ENCODE results near the gene PLAAT2. TPM values are rescaled to one million over a fixed set of nuclear protein-coding genes. Genes with fewer than 3 reads are reported as not detected.
"Not testable (repeated sequence)": the region's sequence is repeated elsewhere in the genome, so short reads cannot be mapped to it uniquely, and the experiment has no call there.

The PLAAT2 gene
- total and polyA plus RNA-seq, 2 experiments from 2014 or later = not detected

DNA sequence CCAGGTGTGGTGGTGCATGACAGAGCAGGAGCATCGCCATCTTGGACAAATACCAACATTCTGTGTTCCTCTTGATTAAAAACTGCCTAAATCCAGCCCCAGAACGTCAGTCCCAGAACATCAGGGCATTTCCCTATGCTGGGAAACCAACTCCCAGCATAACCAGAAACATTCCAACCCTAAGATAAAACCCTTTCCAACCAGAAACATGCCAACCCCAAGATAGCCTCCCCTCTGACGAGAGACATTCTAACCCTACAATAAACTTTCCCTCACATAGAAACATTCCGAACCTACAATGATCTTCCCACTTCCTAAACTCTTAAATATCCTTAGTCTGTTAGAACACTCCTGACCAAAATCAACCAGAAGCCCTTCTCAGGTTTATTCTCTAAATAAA, 15.0 kb downstream of the PLAAT2 start:
- TF ChIP-seq, protein P1, sequence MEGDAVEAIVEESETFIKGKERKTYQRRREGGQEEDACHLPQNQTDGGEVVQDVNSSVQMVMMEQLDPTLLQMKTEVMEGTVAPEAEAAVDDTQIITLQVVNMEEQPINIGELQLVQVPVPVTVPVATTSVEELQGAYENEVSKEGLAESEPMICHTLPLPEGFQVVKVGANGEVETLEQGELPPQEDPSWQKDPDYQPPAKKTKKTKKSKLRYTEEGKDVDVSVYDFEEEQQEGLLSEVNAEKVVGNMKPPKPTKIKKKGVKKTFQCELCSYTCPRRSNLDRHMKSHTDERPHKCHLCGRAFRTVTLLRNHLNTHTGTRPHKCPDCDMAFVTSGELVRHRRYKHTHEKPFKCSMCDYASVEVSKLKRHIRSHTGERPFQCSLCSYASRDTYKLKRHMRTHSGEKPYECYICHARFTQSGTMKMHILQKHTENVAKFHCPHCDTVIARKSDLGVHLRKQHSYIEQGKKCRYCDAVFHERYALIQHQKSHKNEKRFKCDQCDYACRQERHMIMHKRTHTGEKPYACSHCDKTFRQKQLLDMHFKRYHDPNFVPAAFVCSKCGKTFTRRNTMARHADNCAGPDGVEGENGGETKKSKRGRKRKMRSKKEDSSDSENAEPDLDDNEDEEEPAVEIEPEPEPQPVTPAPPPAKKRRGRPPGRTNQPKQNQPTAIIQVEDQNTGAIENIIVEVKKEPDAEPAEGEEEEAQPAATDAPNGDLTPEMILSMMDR (IDR thresholded peaks at IDR 0.05; ENCODE audit: low read depth, low read length) = no peak
- no peaks in the 10 kb centered on the region for H3K36me3 ChIP-seq
- peak in 1 of 2 donors; percentile 93 for DNase-seq (ENCODE audit: low read depth in 1 of 2, low spot score in 1 of 2)
- H3K4me3 ChIP-seq = no peak overlapping the region
- no peak overlapping the region for H3K27ac ChIP-seq
- no peaks in the 10 kb centered on the region for H3K27me3 ChIP-seq
- H3K9me3 ChIP-seq (ENCODE audit: low read depth) = no peaks in the 10 kb centered on the region
- no peaks in the 10 kb centered on the region for H3K4me1 ChIP-seq (ENCODE audit: low read depth)

DNA sequence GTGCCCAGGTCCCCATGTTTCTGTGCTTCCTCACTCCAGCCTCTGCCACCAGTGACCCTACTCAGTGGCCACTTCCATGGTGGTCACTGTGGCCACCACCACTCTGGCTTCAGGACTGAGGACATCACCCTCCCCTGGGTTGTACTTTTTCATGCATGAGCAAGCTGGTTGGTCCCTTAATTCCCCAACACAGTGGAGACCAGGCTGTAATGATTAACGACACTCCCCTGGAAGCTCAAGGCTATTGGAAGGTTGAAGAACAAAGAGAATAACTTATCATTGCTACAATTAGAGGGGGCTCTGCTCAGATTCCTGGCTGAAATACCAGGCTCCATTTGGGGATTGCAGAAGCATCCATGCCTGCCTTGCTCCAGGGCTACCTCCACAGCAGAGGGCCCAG, 16.1 kb downstream of the PLAAT2 start:
- H3K9me3 ChIP-seq (ENCODE audit: low read depth) = no peaks in the 10 kb centered on the region
- TF ChIP-seq, protein P1 (IDR thresholded peaks at IDR 0.05; ENCODE audit: low read depth, low read length) = no peak
- no peaks in the 10 kb centered on the region for H3K27me3 ChIP-seq
- H3K36me3 ChIP-seq = no peaks in the 10 kb centered on the region
- H3K4me3 ChIP-seq = no peak overlapping the region
- no peaks in the 10 kb centered on the region for H3K4me1 ChIP-seq (ENCODE audit: low read depth)
- DNase-seq (ENCODE audit: low read depth in 1 of 2, low spot score in 1 of 2) = no peak
- no peak overlapping the region for H3K27ac ChIP-seq

DNA sequence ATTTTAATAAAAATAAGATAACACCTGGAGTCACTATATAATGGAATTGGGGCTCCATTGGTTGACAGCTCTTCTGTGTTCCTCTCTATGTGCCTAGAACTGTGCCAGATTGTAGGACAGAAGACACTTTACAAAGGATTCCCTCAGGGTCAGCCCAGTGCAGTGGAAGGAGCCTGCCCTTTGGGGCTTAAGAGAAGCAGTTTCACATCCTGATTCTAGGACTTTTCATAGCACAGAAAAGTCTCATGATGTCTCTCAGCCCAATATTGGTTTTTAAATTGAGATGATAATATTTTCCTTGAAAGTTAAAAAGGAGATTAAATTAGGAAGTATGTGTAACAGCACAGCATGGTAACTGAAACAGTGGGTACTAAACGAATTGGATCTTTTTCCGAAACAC, 19.5 kb downstream of the PLAAT2 start:
- no peaks in the 10 kb centered on the region for H3K9me3 ChIP-seq (ENCODE audit: low read depth)
- no peak overlapping the region for H3K4me3 ChIP-seq
- TF ChIP-seq, protein P1 (IDR thresholded peaks at IDR 0.05; ENCODE audit: low read depth, low read length) = no peak
- no peak overlapping the region for H3K27ac ChIP-seq
- no peaks in the 10 kb centered on the region for H3K36me3 ChIP-seq
- no peak for DNase-seq (ENCODE audit: low read depth in 1 of 2, low spot score in 1 of 2)
- no peaks in the 10 kb centered on the region for H3K27me3 ChIP-seq
- no peaks in the 10 kb centered on the region for H3K4me1 ChIP-seq (ENCODE audit: low read depth)

DNA sequence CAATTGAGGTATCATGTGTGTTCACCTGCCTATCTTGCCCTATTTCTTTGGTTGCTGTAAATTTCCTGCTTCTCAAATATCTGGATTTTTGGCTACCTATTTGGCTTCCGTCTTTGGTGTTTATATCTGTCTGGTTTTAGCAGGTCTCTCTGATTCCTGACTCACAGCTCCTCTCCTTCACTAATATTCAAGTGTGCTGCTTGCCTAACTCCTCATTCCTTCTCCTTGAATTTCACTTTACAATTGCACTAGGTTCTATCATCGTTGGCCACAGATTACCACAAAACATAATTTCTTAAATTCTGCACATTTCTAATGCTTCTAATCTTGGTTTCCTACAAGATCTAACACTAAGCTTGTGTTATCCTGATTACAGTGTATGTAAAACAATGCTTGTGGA, 20.7 kb downstream of the PLAAT2 start:
- not testable (repeated sequence) for H3K36me3 ChIP-seq; H3K4me1 ChIP-seq (ENCODE audit: low read depth); H3K9me3 ChIP-seq (ENCODE audit: low read depth); H3K27me3 ChIP-seq; H3K4me3 ChIP-seq; H3K27ac ChIP-seq
- DNase-seq (ENCODE audit: low read depth in 1 of 2, low spot score in 1 of 2) = peak in 1 of 2 donors; percentile 49

DNA sequence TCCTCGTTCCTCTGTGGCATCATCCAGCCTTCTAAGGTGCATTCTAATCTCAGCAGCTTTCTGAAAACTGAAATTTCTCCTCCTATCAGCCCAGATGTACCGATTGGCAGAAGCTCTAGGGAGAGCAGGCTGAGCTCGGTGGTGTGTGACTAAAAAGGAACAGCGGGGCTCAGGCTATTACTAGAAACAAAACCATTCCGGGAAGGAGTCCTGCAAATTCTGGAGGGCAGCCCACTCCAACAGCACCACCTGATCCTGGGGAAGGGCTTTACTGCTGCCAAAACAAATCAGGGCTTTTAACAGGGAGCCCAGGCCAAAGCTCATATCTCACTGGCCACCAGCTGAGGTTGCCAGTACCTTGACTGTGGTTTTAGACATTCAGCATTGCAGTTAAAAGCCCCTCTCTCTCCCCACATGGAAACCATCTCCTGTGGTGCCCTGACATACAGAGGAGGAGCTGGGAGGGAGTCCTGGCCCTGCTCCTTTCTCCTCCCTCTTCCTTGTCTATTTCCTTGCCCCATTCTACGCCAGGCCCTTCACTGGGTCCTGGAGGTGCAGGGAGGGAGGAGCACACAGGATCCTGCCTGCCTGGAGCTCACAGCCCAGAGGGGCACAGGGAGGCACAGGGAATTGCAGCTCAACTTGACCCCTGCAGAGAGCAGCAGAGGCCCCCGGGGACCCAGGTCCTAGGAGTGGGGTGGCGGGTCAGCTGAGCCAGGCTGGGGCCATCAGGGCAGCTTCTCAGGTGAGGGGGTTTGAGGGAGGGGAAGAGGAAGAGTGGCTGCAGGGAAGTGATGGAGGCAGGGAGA, 25.7 kb downstream of the PLAAT2 start:
- DNase-seq (ENCODE audit: low read depth in 1 of 2, low spot score in 1 of 2) = peak in 1 of 2 donors; percentile 97
- no peaks in the 10 kb centered on the region for H3K4me1 ChIP-seq (ENCODE audit: low read depth)
- TF ChIP-seq, protein P1 (IDR thresholded peaks at IDR 0.05; ENCODE audit: low read depth, low read length) = no peak
- no peaks in the 10 kb centered on the region for H3K36me3 ChIP-seq
- H3K9me3 ChIP-seq (ENCODE audit: low read depth) = no peaks in the 10 kb centered on the region
- no peaks in the 10 kb centered on the region for H3K27me3 ChIP-seq
- no peak overlapping the region for H3K4me3 ChIP-seq
- H3K27ac ChIP-seq = no peak overlapping the region

DNA sequence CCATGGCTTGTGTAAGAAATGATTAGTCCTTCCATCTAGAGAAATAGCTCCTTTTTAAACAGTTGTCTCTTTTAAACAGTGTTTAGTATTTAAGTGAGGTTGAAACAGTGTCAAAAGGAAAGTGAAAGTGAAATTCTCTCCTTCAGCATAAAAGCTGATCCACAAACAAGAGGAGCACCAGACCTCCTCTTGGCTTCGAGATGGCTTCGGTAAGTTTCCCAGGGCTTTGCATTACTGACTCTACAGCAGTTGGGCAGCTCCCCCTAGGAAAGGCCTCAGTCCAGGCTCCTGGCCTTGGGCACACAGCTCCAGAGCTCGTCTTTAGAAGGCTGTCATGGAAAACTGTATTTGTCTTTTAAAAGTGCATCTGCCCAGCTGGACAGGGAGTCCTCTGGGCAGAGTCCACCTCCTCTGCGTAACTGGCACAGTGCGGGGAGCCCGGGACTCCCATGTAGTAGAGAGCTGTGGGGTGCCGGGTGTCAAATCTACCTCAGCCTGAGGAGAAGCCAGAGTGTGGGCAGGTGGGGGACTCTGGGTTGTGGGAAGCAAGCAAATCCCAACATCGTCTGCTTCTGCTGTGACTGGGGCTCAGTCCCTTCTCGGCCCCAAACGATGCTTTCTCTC, 26.4 kb downstream of the PLAAT2 start, which contains the start of gene PLAAT4:
Gene PLAAT4 (plus strand): TSS at position 140 of the 624 bp plus-strand sequence. CDS start 61 bp downstream, at position 201.
- Histone ChIP-seq H3K27me3 (no peaks in the 10 kb centered on the region), H3K4me3 (no peak within 1 kb of the TSS), H3K36me3 (no peaks in the 10 kb centered on the region), H3K9me3 (ENCODE audit: low read depth) (no peaks in the 10 kb centered on the region), H3K4me1 (ENCODE audit: low read depth) (no peaks in the 10 kb centered on the region), H3K27ac (no peak within 1 kb of the TSS)
- peak in 1 of 2 donors; percentile 81 for DNase-seq (ENCODE audit: low read depth in 1 of 2, low spot score in 1 of 2)
- TF ChIP-seq, protein P1 (IDR thresholded peaks at IDR 0.05; ENCODE audit: low read depth, low read length) = peak; percentile 10

Data from cardiac muscle cell (in vitro differentiated cells and primary cell).